GM21515 (cell line): ENCODE results near the gene TACR2.
"Not testable (repeated sequence)": the region's sequence is repeated elsewhere in the genome, so short reads cannot be mapped to it uniquely, and the experiment has no call there.

Source experiments
- ATAC-seq: cut with Tn5 transposase; IDR thresholded peaks from one replicate; pipeline ENCODE4 v1.9.1; 2021; ENCODE audit not compliant: unreplicated experiment

Gene TACR2

GRCh38 chr10:69451209-69451783, 34.6 kb upstream of the TACR2 start, which contains the start of gene TSPAN15:
Gene TSPAN15, plus strand, starts transcription at chr10:69451465. Its CDS starts 130 bp downstream, at chr10:69451595.
- ATAC-seq: peak; percentile 85

DNA sequence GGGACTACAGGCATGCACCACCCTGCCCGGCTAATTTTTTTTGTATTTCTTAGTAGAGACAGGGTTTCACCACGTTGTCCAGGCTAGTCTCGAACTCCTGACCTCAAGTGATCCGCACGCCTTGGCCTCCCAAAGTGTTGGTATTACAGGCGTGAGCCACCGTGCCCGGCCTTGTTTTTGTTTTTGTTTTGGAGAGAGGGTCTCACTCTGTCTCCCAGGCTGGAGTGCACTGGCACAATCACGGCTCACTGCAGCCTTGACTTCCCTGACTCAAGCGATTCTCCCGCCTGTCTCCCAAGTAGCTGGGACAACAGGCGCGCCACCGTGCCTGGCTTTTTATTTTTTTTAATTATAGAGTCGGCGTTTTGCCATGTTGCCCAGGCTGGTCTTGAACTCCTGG, 33.7 kb upstream of the TACR2 start:
- ATAC-seq: not testable (repeated sequence)

GRCh38 chr10:69449841-69450240, 33.1 kb upstream of the TACR2 start:
- ATAC-seq: no peak

DNA sequence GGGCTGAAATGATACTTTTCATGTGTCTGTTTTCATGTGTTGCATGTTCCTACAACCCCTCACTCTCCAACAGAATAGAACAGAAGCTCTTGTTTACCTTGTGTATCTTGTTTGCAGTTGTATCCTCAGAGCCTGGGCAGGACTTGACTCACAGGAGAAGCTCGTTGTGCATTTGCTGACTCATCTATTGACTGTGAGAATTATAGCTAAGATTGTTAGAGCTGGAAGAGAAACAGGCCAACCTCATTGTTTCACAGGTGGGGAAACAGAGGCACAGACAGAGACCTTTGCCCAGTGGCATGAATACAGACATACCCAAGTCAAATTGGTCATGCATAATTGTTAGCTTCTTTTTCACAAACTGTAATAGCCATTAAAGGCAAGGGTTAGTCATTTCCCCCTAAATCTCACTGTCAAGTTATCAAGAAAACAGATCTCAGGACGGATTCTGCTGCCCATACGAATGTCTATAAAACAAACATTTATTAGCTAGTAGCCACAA, 30.0 kb upstream of the TACR2 start:
- ATAC-seq: no peak

DNA sequence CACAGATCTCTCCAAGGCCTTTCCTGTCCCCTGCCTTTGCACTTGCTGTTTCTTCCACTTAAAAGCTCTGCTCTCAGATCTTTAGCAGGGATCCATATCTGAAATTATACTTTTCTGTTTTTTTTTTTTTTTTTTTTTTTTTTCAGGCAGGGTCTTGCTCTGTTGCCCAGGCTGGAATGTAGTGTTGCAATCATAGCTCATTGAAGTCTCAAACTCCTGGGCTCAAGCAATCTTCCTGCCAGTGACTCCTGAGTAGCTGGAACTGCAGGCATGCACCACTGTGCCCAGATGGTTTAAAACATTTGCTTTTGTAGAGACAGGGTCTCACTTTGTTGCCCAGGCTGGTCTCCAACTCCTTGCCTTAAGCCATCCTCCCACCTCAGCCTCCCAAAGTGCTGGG, 29.5 kb upstream of the TACR2 start:
- ATAC-seq: no peak

DNA sequence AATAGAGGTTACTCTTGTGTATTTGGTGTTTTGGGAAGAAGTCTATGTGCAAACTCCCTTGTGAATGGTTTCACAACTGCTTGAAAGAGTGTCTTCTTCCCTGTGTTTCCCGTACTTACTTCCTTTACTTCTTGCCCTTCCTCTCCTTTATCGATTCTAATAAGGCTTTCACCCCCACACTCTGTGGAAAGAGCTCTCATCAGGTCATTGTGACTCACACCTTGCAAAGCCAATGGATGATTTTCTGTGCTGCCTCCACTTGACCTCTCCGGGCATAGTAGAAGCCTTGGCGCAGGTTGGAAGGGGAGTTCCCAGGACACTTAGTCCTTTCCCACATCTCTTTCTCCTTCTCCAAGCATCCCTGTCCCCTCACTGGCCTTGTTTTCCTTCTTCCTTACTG, 28.3 kb upstream of the TACR2 start:
- ATAC-seq: no peak

DNA sequence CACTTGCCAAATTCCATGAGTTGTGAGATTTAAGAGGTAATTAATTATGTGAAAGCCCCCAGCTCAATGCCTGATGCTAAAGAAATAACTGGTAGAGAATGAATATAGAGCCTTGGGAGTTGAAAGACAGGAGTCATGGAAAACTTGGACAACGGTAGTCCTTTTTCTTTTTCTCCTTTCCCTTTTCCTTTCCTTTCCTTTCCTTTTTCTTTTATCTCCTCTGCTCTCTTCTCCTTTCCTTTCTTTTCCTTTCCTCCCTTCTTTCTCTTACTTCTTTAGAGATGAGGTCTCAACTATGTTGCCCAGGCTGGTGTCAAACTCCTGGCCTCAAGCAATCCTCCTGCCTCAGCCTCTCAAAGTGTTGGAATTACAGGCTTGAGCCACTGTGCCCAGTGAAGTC, 26.6 kb upstream of the TACR2 start:
- no peak for ATAC-seq

GRCh38 chr10:69439813-69440506, 23.2 kb upstream of the TACR2 start:
- no peak for ATAC-seq

DNA sequence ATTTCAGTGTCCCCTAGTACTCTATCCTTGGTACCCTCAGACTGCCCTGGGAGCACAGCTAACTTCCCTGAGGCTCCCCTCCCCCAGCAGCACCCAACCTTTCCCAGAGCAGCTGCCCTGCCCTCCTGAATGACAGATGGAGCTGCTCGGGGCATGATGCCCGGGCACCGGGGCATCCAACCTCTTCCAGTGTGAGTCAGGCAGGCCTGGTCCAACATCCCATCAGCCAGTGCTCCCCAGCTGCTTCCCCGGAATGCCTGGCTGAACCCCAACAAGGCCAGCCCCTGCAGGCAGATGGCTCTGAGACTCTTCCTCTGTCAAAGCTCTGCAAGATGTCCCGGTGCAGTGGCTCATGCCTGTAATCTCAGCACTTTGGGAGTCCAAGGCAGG, 22.6 kb upstream of the TACR2 start:
- ATAC-seq: no peak

GRCh38 chr10:69438536-69439349, 22.0 kb upstream of the TACR2 start:
- no peak for ATAC-seq

GRCh38 chr10:69437321-69438259, 20.9 kb upstream of the TACR2 start:
- ATAC-seq: no peak

- ATAC-seq: no peak
Measured at GRCh38 chr10:69435966-69436520, 19.3 kb upstream of the TACR2 start.

GRCh38 chr10:69434926-69435325, 18.2 kb upstream of the TACR2 start:
- ATAC-seq: no peak

DNA sequence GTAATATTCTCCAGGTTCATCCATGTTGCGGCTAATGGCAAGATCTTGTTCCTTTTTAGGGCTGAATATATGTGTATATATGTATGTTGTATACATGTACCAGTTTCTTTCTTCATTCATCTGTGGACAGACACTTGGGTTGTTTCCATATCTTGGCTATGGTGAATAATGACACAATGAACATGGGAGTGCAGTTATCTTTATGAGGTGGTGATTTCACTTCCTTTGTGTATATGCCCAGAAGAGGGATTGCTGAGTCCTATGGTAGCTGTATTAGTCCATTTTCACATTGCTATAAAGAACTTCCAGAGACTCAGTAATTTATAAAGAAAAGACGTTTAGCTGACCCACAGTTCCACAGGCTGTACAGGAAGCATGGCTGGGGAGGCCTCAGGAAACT, 17.5 kb upstream of the TACR2 start:
- ATAC-seq: no peak

DNA sequence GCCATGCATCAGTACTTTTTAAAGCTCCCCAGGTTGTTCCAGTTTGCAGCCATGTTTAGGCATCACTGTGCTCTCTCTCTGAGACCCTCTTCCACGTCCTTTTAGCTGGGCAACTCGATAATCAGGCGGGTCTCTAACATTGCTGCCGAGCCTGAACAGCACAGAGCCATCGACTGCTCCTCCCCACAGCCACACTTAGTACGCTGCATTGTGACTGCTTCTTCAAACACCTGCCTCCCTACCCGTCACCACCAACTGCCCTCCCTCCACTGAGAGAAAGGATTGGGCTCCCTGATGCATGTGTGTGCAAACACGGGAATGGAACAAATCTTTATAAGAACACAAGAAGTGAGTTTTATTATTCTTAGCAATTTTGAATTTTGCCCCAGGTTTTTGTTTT, 11.4 kb upstream of the TACR2 start:
- ATAC-seq: no peak

GRCh38 chr10:69426376-69426727, 9.6 kb upstream of the TACR2 start:
- ATAC-seq: no peak

DNA sequence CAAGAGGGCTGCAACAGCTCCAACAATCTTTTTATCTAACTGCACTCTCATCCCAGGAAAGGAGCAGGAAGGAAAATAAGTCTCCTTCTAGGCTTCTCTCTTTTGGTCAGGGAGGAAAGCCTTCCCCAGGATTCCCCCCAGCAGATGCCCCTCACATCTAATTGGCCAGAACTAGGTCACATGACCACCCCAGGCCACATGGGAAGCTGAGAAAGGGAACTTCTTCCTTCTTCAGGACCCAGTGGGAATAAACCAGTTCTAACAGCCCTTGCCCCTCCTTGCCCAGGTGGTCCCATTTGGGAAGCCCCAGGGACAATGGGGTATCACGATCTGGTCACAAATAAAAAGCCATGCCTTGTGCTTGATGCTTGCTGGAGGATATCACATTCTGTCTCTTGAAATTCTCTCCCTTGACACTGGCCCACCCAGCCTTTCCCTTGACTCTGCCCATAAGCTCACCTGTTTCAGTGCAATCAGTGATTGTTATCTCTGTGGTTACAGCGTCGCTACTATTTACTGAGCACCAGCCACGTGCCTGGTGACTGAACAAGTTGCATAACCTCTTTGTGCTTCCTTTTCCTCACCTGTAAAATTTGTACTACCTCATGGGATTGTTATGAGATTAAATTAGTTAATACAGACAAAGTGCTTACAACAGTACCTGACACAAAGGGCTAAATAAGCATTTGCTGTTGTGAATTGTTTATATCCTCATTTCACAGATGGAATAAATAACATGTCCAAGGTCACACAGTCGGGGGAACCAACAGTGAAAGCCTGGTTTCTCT, 9.0 kb upstream of the TACR2 start:
- no peak for ATAC-seq

DNA sequence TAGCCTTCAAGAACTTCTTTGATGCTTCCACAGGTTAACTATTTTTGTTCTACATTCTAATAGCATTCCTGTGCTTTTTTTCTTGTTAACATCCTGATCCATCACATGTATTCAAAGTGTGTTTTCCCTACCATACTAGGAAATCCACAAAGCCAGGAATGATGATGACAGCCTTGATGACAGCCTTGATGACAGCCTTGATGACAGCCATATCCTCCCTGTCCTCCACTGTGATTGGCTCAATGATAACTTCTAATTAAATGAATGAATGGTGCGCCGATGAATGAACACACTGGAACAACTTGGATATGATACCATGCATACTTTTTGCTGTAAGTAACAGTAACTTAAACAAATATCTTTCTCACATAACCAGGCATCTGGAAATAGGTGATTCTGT, 8.3 kb upstream of the TACR2 start:
- ATAC-seq: no peak

DNA sequence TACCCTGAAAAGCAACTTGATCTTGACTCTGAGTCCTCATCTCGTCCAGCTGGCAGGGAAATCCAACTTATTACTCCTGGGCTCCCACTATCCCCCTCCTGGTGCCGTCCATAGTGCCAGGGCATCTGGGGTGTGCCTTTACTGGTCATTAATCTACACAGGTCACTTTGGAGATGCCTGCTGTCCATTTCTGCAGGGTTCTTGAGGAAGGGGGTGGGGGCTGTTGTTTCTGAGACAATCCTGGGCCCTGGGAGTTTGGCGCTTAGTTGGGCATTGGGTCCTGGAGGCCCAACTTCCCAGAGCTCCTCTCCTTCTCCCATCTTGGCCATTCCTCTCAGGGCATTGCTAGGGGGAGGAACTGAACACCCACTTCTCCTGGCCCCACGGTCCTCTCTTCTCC, 6.0 kb upstream of the TACR2 start:
- no peak for ATAC-seq
